Activated CD8-positive, alpha-beta memory T cell treated with anti-CD3 and anti-CD28 coated beads for 4 hours (primary cell): Measurements from ENCODE around the gene LIMA1.
"Not testable (repeated sequence)": the region's sequence is repeated elsewhere in the genome, so short reads cannot be mapped to it uniquely, and the experiment has no call there.

ENCODE experiments used
- DNase-seq, 2 donors: peaks; one replicate each; pipeline ENCODE4 v3.0.0-alpha.2; 2020; ENCODE audit warnings: low read depth in 2 of 2

LIMA1 gene

DNA sequence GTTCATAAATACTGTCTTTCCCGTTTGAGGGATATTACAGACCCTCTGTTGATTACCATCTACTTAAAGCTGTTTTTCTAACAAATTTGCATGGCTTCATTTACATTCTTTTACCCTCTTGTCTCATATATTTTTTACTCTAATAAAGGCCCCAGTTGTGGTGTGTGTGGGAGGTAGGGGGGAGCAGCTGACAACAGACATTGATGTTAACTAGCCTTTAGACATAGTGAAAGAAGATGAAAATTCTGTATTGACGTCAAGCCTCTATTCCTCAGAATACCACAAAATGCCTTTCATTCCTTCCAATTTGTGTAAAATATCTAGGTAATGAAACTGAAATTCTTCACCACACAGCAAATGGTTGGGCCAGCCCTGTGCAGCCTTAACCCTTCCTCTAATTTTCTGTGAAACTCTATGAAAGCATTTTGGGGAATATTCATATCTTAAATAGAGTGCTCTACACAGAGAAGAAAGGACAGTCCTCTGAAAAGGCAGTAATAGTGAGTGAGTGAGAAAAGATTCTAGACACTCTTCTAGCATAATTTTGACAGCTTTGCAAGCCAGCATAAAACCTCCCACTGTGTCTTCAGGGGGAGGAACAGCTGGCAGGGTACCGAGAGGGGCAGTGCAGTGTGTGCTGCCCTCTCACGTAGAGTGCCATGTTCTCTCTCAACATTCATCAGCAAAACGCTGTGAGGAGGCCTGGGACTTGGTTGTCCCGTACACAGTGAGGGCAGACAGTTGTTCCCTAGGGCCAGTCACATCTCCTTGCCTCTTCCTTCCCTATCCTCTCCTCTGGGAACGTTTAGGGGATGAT lies 96.0 kb downstream of the LIMA1 start:
- DNase-seq, result peak in 1 of 2 donors; percentile 14

DNA sequence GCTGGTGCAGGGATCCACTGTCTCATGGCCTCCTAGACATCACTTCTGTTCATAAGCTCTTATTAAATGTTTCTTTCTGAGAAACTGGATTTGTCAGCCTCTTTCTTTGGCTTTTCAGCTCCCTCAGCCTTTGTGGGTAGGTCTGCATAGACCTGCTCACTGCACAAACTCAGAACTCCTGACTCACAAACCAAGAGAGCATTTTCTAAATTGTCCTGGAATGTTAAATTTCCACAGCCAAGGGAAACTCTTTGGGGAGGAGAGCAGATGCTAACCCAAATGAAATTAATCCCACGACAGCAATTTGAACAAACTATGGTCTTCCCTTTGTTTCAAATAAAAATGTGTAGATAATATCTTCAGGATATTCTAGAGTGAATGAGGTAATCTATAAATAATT lies 96.6 kb downstream of the LIMA1 start:
- no peak for DNase-seq

DNA sequence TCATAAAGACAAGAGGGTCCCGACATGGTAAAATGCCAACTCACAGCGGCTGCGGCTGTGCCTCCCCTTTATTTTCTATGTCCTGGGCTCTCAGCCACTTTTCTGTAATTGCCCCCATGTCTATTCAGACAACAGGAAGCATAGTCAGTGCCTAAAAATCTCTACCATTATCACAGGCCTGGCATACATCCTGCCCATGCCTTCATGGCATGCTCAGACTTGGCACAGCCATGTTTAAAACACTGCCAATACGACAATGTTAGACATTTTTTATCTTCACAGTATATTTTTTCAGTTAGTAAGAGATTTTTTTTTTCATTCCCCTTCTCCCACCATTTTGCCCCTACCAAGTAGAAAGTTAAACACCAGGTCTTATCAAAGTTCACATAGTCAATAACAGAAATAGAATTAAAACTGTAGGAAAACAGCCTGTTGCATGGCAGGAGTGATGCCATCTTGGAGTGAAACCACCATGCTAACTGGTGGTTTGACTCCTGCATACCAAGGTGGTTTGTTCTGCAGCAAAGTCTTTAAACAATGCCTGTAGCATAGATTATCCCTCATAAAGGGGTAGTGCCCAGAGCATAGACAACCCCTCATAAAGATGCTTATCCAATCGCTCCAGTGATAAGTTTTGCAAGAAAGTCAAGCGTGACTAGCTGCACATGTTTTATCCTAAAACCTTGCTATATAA lies 97.2 kb downstream of the LIMA1 start:
- DNase-seq, result no peak

DNA sequence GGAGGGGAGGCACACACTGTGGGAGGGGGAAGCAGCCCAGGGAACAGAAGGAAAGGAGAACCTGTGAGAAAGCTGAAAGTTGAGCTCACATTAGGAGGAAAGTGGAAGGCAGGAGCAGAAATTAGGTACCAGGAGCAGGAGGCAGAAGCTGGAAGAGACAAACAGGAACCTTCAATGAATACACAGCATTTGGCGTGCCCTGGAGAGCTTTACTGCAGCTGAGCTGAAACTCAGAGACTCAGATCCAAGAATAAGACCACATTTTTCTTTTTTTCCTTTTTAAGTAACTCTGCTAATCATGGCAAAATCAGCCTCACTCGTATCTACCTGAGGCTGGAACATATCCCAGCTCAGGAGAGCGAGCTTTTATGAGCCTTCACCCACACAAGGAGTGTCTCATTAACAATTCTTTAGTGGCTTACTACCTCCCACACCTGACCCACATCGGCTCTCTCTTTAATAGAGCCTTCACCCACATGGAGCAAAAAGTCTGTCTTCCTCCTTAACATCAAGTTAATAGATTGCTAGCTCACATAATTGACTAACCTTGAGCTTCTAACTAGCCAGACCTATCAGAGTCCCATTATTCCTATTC lies 97.9 kb downstream of the LIMA1 start:
- DNase-seq, result no peak

DNA sequence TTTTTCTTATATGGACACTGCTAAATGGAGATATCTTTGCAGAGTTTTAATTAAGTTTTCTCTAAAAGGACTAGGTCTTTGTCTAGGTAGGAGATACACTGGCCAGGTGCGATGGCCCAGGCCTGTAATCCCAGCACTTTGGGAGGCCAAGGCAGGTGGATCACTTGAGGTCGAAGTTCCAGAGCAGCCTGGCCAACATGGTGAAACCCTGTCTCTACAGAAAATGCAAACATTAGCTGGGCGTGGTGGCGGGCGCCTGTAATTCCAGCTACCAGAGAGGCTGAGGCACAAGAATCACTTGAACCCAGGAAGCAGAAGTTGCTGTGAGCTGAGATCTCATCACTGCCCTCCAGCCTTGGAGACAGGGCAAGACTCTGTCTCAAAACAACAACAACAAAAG lies 99.1 kb downstream of the LIMA1 start:
- no peak for DNase-seq

DNA sequence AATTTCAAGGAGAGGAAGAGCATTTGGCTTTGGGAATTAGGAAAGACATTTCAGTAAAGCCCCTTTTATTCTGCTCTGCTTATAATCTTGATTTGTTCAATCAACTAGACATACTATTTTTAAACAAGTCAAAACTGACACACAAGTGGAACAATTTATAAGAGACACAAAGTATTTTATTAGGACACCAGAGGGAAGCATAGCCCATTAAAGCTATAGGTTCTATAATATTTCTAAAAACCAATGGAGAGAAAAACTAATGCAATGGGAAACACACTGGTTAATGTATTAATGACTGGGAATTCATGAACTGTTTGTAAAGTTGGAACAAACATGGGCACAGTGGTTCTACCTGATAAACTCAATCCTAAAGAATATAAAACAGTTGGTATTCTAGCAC lies 100.9 kb downstream of the LIMA1 start:
- no peak for DNase-seq

DNA sequence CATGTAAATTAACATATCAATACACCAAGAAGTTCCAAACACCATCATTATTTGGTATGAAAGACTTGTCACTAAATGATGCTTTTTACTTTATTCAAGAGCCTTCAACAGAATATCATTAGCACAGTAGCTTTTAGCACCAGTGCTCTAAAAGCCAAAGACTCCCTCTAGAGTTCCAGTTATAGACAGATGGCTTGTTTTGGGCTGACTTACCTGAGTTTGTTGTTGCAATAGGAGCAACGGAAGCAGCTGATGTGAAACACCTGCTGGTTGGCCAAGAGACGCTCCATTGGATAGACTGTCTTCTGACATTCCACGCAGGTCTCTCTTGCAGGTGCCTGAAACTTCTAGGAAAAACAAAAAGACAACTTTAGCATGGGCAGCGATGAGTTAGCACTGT lies 101.6 kb downstream of the LIMA1 start:
- no peak for DNase-seq

DNA sequence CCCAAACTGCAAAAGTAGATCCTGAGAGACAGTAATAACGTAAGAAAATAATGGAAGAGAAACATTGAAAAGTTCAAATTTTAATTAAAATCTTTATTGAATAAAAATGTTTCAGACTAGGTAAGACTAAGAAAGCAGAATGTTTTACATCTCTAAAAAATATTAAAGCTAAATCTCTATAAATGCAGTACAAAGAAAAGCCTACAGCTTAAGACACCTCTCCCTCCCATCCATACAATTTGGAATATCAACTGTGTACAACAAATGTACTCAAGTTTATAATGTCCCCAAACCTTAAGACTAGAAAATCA lies 107.6 kb downstream of the LIMA1 start:
- no peak for DNase-seq

DNA sequence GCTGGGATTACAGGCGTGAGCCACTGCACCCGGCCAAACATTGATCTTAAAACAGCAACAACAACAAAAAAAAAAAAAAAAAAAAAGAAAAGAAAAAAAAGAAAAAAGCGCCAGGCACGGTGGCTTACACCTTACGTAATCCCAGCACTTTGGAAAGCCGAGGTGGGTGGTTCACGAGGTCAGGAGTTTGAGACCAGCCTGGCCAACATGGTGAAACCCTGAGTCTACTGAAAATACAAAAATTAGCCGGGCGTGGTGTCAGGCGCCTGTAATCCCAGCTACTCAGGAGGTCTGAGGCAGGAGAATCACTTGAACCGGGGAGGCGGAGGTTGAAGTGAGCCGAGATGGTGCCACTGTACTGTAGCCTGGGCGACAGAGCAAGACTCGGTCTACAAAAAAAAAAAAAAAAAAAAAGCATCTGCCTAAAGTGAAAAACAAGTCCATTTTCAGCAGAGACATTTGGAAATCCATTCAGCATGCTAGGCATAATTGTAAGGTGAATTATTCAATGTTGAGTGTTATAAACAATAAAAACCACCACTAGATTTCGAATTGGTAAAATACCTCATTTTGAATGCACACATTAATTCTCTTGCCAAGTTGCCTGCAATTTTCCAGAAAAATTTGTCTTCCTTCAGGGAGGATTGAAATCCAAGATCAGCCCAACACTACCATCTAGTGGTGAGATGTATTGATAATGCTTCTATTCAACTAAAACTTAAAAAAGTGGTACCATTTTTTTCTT lies 108.2 kb downstream of the LIMA1 start:
- no peak for DNase-seq

DNA sequence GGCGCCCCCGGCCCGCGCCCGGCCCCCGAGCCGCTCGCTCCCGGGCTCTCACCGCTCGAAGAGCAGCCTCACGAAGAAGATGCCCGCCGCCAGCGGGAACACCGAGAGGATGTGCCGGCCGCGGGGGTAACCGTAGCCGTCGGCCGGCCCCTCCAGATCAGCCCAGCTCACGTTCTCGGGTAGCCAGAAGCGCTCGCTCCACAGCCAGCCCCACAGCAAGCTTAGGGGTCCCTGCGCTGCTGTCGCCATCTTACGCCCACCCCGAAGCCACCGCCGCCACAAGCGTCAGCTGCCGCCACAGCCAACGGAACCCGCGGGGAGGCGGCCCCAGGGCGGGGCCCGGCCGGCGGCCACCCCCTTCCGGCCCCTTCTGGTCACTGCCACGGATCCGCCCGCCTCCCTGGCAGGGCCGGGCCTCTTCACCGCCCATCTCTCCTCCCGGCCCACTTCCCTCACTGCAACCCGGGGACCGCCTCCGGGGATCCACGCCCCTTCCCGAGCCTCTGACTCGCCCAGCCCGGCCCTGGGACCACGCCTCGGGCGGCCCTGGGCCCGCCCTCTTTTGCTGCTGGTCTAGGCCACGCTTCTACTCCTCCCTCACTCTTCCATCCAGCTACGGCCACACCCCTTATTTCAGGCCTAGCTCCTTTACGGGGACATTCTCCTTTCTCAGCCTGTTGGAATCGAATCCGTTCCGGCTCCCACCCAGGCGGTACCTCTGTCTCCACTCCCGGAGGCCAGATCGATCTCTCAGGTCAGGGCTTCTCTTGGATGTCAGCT lies 116.1 kb downstream of the LIMA1 start, which contains the start of gene CERS5:
Gene CERS5 (minus strand): TSS at position 321 of the 780 bp plus-strand sequence. CDS start 72 bp downstream, at position 249.
- peak; percentile 91 to 92 for DNase-seq

DNA sequence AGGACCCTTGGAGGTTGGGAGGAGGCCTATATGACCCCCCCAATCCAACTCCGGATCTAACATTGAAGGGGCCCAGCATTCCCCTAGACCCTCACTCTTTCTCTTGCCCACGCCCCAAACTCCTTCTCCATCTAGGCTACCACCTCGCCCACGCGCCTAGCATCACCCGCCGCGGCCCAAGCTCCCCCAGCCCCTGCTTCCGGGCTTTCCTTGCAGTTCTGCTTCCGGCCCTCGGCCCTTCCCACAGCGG lies 116.6 kb downstream of the LIMA1 start:
- peak in 1 of 2 donors; percentile 7 for DNase-seq

DNA sequence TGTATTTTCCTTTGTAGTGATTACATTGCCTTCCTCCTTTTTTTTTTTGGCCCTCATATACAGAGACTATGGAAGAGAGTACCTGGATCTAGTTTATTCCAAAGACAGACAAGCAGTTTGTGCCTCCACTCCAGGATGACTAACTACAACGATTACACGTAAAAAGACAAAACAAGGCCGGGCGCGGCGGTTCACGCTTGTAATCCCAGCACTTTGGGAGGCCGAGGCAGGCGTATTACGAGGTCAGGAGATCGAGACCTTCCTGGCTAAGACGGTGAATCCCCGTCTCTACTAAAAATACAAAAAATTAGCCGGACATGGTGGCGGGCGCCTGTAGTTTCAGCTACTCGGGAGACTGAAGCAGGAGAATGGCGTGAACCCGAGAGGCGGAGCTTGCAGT lies 118.4 kb downstream of the LIMA1 start:
- no peak for DNase-seq

DNA sequence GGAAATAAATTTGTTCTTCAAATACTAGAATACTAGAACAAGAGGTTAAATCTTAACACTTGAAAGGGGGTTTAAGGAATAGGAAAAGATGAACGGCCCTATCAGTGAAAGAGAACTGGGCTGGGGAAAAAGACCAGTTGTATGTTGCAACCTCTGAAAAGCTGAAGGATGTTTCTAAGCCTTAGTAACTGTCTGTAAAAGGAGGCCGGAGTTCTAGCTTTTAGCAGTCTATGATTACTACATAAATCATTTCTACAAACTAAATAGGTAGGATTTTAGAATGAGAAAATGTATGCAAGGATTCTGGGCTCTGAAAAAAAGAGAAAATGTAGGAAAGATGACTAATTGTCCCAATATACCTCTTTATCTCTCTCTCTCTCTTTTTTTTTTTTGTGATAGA lies 121.1 kb downstream of the LIMA1 start:
- no peak for DNase-seq

DNA sequence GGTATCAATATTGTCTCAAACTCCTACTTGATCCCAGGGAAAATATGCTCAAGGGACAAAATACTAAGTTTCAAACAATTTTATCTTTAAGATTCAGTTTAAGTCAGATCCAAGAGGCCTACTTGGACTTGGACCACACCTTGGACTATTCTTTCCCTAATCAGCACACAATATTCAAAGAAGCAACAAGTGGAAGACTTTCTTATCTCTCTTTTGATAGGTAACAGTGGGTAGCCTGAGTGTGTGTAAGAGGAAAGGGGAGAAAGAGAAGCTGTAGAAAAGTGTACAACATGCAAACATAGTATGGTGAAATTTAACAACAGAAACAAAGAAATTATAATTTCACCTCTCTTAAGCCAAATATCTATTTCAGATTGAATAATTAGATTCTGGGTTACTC lies 122.7 kb downstream of the LIMA1 start:
- no peak for DNase-seq

DNA sequence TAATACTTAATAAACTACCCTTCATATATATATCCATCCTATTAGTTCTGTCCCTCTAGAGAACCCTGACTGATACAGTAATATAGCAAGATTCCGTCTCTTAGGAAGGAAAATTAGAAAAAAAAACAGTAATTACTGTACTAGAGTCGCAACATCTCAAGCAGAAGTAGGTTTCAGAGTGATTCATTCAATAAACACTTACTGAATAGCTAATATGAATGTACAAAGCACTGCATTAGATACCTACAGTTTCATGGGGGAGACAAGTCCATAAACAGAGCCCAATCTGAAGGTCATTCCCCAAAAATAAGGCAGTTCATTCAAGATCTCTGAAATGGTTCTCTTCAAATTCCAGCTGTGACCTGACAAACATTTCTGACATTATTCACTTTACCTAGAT lies 126.1 kb downstream of the LIMA1 start:
- DNase-seq, result no peak

DNA sequence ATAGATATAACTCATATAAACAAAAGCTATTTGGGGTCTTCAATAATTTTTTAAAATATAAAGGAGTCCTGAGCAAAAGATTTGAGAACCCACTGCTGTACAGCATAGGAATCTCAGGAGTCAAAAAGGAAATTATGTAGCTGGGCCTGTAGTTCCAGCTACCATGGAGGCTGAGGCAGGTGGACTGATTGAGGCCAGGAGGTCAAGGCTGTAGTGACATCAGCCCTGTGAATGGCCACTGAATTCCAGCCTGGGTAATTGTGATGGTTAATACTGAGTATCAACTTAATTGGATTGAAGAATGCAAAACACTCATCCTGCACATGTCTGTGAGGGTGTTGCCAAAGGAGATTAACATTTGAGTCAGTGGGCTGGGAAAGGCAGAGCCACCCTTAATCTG lies 126.7 kb downstream of the LIMA1 start:
- DNase-seq, result no peak

DNA sequence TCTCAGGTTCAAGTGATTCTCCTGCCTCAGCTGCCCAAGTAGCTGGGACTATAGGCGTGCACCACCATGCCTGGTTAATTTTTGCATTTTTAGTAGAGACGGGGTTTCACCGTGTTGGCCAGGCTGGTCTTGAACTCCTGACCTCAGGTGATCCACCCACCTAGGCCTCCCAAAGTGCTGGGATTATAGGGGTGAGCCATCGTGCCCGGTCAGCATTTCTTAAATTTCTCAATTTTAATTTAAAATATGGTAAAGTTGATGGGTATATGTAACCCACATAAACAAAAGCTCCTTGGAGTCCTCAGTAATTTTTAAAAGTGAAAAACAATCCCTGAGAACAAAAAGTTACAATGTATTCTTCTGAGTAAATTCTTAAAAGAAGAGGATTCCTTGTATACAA lies 128.4 kb downstream of the LIMA1 start:
- not testable (repeated sequence) for DNase-seq

DNA sequence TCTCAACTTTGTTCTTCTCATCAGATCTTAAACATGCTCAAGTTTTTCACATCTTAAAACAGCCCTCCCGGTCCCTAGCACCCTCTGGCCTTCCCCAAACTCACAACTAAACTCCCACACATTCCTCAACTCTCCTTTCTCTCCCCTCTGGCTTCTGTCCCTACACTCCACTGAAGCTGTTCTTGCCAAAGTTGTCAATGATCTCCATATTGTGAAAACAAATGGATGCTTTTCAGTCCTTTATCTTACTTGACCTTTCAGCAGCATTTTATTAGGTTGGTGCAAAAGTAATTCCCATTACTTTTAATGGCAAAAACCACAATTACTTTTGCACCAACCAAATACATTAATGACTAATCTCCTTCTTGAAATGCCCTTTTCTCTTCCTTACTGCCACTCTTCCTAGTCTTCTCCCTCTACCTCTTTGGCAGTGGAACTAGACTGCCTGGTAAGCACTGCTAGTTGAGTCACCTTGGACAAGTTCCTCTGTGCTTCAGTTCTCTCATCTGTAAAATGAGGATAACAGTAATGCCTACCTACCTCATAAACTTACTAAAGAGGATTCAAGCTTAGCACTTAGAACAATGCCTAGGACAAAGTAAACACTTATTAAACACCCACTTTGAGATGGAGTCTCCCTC lies 132.2 kb downstream of the LIMA1 start:
- DNase-seq, result no peak

DNA sequence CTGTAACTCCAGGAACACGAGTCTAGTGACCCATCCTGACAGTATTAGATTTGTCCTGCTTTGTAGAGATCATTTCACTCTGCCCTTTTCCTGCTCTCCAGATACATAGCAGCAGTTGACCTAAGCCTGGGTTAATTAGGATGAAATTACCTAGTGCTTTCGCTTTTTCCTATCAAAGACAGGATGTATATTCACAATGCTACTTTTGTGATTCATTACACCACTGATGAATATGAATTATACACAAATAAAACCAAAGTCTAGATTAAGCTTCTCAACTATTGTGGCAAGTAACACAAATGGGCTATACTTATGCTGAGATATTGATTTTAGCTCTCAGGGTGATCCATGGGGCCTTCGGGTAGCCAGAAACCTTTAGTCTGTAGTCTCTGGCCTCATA lies 134.0 kb downstream of the LIMA1 start:
- no peak for DNase-seq

DNA sequence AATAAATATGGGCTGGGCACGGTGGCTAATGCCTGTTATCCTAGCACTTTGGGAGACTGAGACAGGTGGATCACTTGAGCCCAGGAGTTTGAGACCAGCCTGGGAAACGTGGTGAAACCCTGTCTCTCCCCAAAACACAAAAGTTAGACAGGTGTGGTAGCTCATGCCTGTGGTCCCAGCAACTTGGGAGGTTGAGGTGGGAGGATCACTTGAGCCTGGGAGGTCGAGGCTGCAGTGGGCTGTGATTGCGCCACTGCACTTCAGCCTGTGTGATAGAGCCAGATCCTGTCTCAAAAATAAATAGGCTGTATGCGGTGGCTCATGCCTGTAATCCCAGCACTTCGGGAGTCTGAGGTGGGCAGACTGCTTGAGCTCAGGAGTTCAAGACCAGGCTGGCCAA lies 135.3 kb downstream of the LIMA1 start:
- DNase-seq, result not testable (repeated sequence)

DNA sequence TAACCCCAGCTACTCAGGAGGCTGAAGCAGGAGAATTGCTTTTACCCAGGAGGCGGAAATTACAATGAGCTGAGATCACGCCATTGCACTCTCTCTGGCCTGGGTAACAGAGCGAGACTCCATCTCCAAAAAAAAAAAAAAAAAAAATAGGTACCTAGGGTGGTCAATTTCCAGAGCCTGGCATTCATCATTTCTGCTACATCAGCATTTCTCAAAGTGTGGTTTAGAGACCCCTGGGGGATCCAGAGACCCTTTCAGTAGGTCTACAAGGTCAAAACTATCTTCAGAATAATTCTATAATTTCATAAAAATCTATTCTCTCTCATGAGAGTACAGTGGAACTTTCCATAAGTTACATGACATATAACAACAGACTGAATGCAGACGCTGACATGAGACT lies 136.0 kb downstream of the LIMA1 start:
- DNase-seq, result no peak
